Liver (tissue), 9 donors: ENCODE measurements around the gene MT2A. TPM values are rescaled to one million over a fixed set of nuclear protein-coding genes. Genes with fewer than 3 reads are reported as not detected.

Experiments used
- DNase-seq: peaks from one replicate; pipeline ENCODE4 v3.0.0-alpha.2; 2017; ENCODE audit warnings: low spot score
- H3K27ac ChIP-seq, 2 donors: one replicate each; pipeline ENCODE4 v1.7.0; 2013; ENCODE audit warnings: inconsistent platforms in 2 of 2, low read length in 2 of 2, control low read depth in 1 of 2, low read depth in 1 of 2, mild to moderate bottlenecking in 1 of 2
- H3K27me3 ChIP-seq, 4 donors: one replicate each; pipeline versions ENCODE4 v1.6.1 to v1.7.0; 2013; ENCODE audit warnings: low read length in 3 of 4, inconsistent platforms in 1 of 4, mild to moderate bottlenecking in 1 of 4, moderate library complexity in 1 of 4; ENCODE audit not compliant: control insufficient read depth in 4 of 4, insufficient read depth in 4 of 4
- H3K36me3 ChIP-seq, 4 donors: one replicate each; pipeline versions ENCODE4 v1.6.1 to v1.7.0; 2013; ENCODE audit warnings: low read length in 3 of 4, mild to moderate bottlenecking in 3 of 4, low read depth in 1 of 4, moderate library complexity in 1 of 4; ENCODE audit not compliant: control insufficient read depth in 4 of 4, insufficient read depth in 3 of 4
- H3K4me1 ChIP-seq, 4 donors: one replicate each; pipeline versions ENCODE4 v1.6.1 to v1.7.0; 2013; ENCODE audit warnings: low read length in 3 of 4, mild to moderate bottlenecking in 3 of 4, moderate library complexity in 1 of 4; ENCODE audit not compliant: control insufficient read depth in 4 of 4, insufficient read depth in 4 of 4
- H3K4me3 ChIP-seq, 3 donors: one replicate each; pipeline versions ENCODE4 v1.6.1 to v1.7.0; 2013; ENCODE audit warnings: low read length in 3 of 3, control low read depth in 1 of 3, low read depth in 1 of 3, mild to moderate bottlenecking in 1 of 3
- H3K9ac ChIP-seq, 2 donors: one replicate each; pipeline ENCODE4 v1.7.0; 2013; ENCODE audit warnings: low read length in 2 of 2, mild to moderate bottlenecking in 2 of 2, moderate library complexity in 2 of 2, control low read depth in 1 of 2, low read depth in 1 of 2
- H3K9me3 ChIP-seq, 4 donors: one replicate each; pipeline versions ENCODE4 v1.6.1 to v1.7.0; 2013; ENCODE audit warnings: low read length in 3 of 4; ENCODE audit not compliant: control insufficient read depth in 4 of 4
- ATF3 ChIP-seq: IDR thresholded peaks from 2 replicates; pipeline ENCODE4 v1.6.1; 2016; ENCODE audit warnings: antibody characterized with exemption
- CTCF ChIP-seq: fragments of 150-350 bp; IDR thresholded peaks from 2 replicates; pipeline ENCODE4 v1.5.1; 2017; ENCODE audit warnings: improper control_type of control experiment, low read depth, low read length; ENCODE audit not compliant: missing input control
- EGR1 ChIP-seq, 2 donors: IDR thresholded peaks; 2 replicates each; pipeline ENCODE4 v1.6.1; 2016 to 2018; ENCODE audit warnings: antibody characterized with exemption in 2 of 2, low read depth in 2 of 2
- FOXA1 ChIP-seq: IDR thresholded peaks from 2 replicates; pipeline ENCODE4 v1.6.1; 2016; ENCODE audit warnings: antibody characterized with exemption
- FOXA2 ChIP-seq: IDR thresholded peaks from 2 replicates; pipeline ENCODE4 v1.6.1; 2016; ENCODE audit warnings: antibody characterized with exemption
- GABPA ChIP-seq, 2 donors: IDR thresholded peaks in 1 of 2; conservative IDR thresholded peaks in 1 of 2; 2 replicates each; pipeline ENCODE4 v1.6.1; 2016; ENCODE audit warnings: antibody characterized with exemption in 2 of 2, mild to moderate bottlenecking in 1 of 2, moderate library complexity in 1 of 2
- HNF4G ChIP-seq: IDR thresholded peaks from 2 replicates; pipeline ENCODE4 v1.6.1; 2016; ENCODE audit warnings: antibody characterized with exemption
- JUND ChIP-seq, 2 donors: IDR thresholded peaks; 2 replicates each; pipeline ENCODE4 v1.6.1; 2016; ENCODE audit warnings: antibody characterized with exemption in 2 of 2
- MAX ChIP-seq: IDR thresholded peaks from 2 replicates; pipeline ENCODE4 v1.6.1; 2016; ENCODE audit warnings: antibody characterized with exemption
- NR2F2 ChIP-seq: IDR thresholded peaks from 2 replicates; pipeline ENCODE4 v1.6.1; 2016; ENCODE audit warnings: antibody characterized with exemption
- RAD21 ChIP-seq, 2 donors: IDR thresholded peaks; 2 replicates each; pipeline ENCODE4 v1.6.1; 2016; ENCODE audit warnings: antibody characterized with exemption in 2 of 2, mild to moderate bottlenecking in 2 of 2
- REST ChIP-seq: IDR thresholded peaks from 2 replicates; pipeline ENCODE4 v1.6.1; 2016; ENCODE audit warnings: antibody characterized with exemption, mild to moderate bottlenecking
- RXRA ChIP-seq, 2 donors: IDR thresholded peaks; 2 replicates each; pipeline ENCODE4 v1.6.1; 2017 to 2018; ENCODE audit warnings: antibody characterized with exemption in 2 of 2, mild to moderate bottlenecking in 1 of 2
- SP1 ChIP-seq: IDR thresholded peaks from 2 replicates; pipeline ENCODE4 v1.6.1; 2018; ENCODE audit warnings: antibody characterized with exemption, mild to moderate bottlenecking
- TAF1 ChIP-seq: conservative IDR thresholded peaks from 2 replicates; pipeline ENCODE4 v1.6.1; 2016; ENCODE audit warnings: antibody characterized with exemption, mild to moderate bottlenecking
- YY1 ChIP-seq: IDR thresholded peaks from 2 replicates; pipeline ENCODE4 v1.6.1; 2016; ENCODE audit warnings: antibody characterized with exemption, mild to moderate bottlenecking
- ZBTB33 ChIP-seq: IDR thresholded peaks from 2 replicates; pipeline ENCODE4 v1.6.1; 2016; ENCODE audit warnings: antibody characterized with exemption
- WGBS: extraction: QIAGEN DNeasy Blood & Tissue Kit; methylation state at CpG from one replicate; pipeline ENCODE4 v1.1.7; 2013; 5-methylcytosine and 5-hydroxymethylcytosine counted together
- polyA plus RNA-seq, 2 donors: library from polyadenylated mRNA; stranded (reverse) in 1 of 2; unstranded in 1 of 2; fragments of 200-250 nt in 1 of 2; fragments of >200 nt in 1 of 2; fragmentation: Nextera tagmentation in 1 of 2; extraction: Ambion mirVana in 1 of 2; gene quantifications; one replicate each; pipeline versions ENCODE4 v1.2.1 to v1.2.3, GENCODE V29; 2013 to 2015
- total RNA-seq, 2 donors: library from RNA; depleted of rRNA; stranded (reverse); fragments of >200 nt; gene quantifications; one replicate each; pipeline ENCODE4 v1.2.3, GENCODE V29; 2014
- donor health status: healthy.
- donor health status: healthy.
- donor health status: healthy.
- donor health status: healthy.
- donor health status: healthy.

MT2A gene
- total and polyA plus RNA-seq, 4 donors: 45.8 to 5,206 (median 2,233) TPM

- Histone ChIP-seq H3K4me3 (no peak overlapping the region), H3K9ac (no peak overlapping the region), H3K27ac (no peak overlapping the region), H3K36me3 (no peaks in the 10 kb centered on the region), H3K9me3 (no peaks in the 10 kb centered on the region), H3K4me1 (peaks cover 5 to 13% (median 9%) of the 10 kb centered on the region in 4 donors), H3K27me3 (no peaks in the 10 kb centered on the region)
- TF ChIP-seq MAX (no peak), SP1 (no peak), HNF4G (no peak), NR2F2 (no peak), ZBTB33 (no peak), JUND (IDR thresholded peaks at IDR 0.05) (no peak), GABPA (IDR thresholded peaks at IDR 0.05 in 1 of 2, conservative IDR thresholded peaks at IDR 0.05 in 1 of 2) (no peak), ATF3 (no peak), REST (no peak), RXRA (IDR thresholded peaks at IDR 0.05) (no peak), CTCF (no peak), FOXA2 (no peak), TAF1 (no peak), YY1 (no peak), EGR1 (IDR thresholded peaks at IDR 0.05; ENCODE audit: low read depth in 2 of 2) (no peak), FOXA1 (no peak)
- no peak for DNase-seq
- 75% methylated on average over 1 of the region's 1 CpG for WGBS
Measured at GRCh38 chr16:56652600-56652999, 44.2 kb downstream of the MT2A start.

- Histone ChIP-seq H3K27me3 (no peaks in the 10 kb centered on the region), H3K4me1 (peaks cover 4 to 11% (median 6%) of the 10 kb centered on the region in 4 donors), H3K4me3 (no peak overlapping the region), H3K27ac (no peak overlapping the region), H3K36me3 (no peaks in the 10 kb centered on the region), H3K9ac (no peak overlapping the region), H3K9me3 (no peaks in the 10 kb centered on the region)
- TF ChIP-seq FOXA1 (no peak), GABPA (IDR thresholded peaks at IDR 0.05 in 1 of 2, conservative IDR thresholded peaks at IDR 0.05 in 1 of 2) (no peak), CTCF (no peak), FOXA2 (no peak), NR2F2 (no peak), SP1 (no peak), HNF4G (no peak), RAD21 (IDR thresholded peaks at IDR 0.05) (no peak), RXRA (IDR thresholded peaks at IDR 0.05) (no peak)
- 89% methylated on average over 7 of the region's 7 CpGs for WGBS
- no peak for DNase-seq
Measured at GRCh38 chr16:56653218-56653617, 44.8 kb downstream of the MT2A start.
